IMR-90 (cell line): Measurements from ENCODE around the gene PPL. TPM values are rescaled to one million over a fixed set of nuclear protein-coding genes. Genes with fewer than 3 reads are reported as not detected.
A peak's percentile ranks its signal among the peaks of the same experiment; 100 is the strongest.

ENCODE experiments used
- ATAC-seq: fragments of 200-7000 bp; cut with Tn5 transposase; 2 replicates; pipeline ENCODE4 v1.9.1; 2020; ENCODE audit warnings: low read depth, mild to moderate bottlenecking, moderate library complexity
- BruUV-seq: library from RNA; stranded (reverse); fragments of 400-500 nt; replicated peaks from 2 replicates; lab custom pipeline; 2021; lab: Mats Ljungman, UMichigan
- CTCF ChIA-PET: fragments of 300-600 bp; formaldehyde crosslinking; extraction: SDS; loops from one replicate; lab custom pipeline; 2021; ENCODE audit warnings: antibody characterized with exemption; lab: Yijun Ruan, JAX
- POLR2A ChIA-PET: fragments of 300-600 bp; sonication (Branson Sonifier 250); formaldehyde crosslinking; loops from one replicate; lab custom pipeline; 2022; ENCODE audit warnings: antibody characterized with exemption; ENCODE audit not compliant: unreplicated experiment; lab: Charles Lee
- DNase-seq: peaks from one replicate; pipeline ENCODE4 v3.0.0; 2013
- H2AFZ ChIP-seq: replicated peaks from 2 replicates; pipeline ENCODE3; 2013; ENCODE audit warnings: low read length, mild to moderate bottlenecking; ENCODE audit not compliant: poor library complexity
- H2AK5ac ChIP-seq: 2 replicates; pipeline ENCODE4 v1.6.1; 2013; ENCODE audit warnings: low read depth, low read length, inconsistent platforms
- H2AK9ac ChIP-seq: replicated peaks from 2 replicates; pipeline ENCODE3; 2013; ENCODE audit warnings: mild to moderate bottlenecking, low read depth, low read length, moderate library complexity; ENCODE audit not compliant: poor library complexity
- H2BK120ac ChIP-seq: 2 replicates; pipeline ENCODE4 v1.6.1; 2013; ENCODE audit warnings: low read depth, low read length, inconsistent platforms
- H2BK15ac ChIP-seq: 3 replicates; pipeline ENCODE4 v1.6.1; 2013; ENCODE audit warnings: low read depth, low read length, inconsistent platforms
- H2BK20ac ChIP-seq: 2 replicates; pipeline ENCODE4 v1.6.1; 2013; ENCODE audit warnings: low read depth, mild to moderate bottlenecking, inconsistent platforms, low read length, moderate library complexity
- H2BK5ac ChIP-seq: 2 replicates; pipeline ENCODE4 v1.6.1; 2013; ENCODE audit warnings: mild to moderate bottlenecking, low read depth, low read length, inconsistent platforms; ENCODE audit not compliant: poor library complexity, severe bottlenecking
- H3K14ac ChIP-seq: replicated peaks from 2 replicates; pipeline ENCODE4 v1.6.1; 2013; ENCODE audit warnings: low read depth, low read length, inconsistent platforms
- H3K18ac ChIP-seq: 2 replicates; pipeline ENCODE4 v1.6.1; 2013; ENCODE audit warnings: low read depth, low read length, control low read depth
- H3K23ac ChIP-seq: 2 replicates; pipeline ENCODE4 v1.6.1; 2013; ENCODE audit warnings: low read depth, low read length, inconsistent platforms
- H3K27ac ChIP-seq: 2 replicates; pipeline ENCODE4 v1.5.1; 2013; ENCODE audit warnings: mild to moderate bottlenecking, control low read depth, low read length; ENCODE audit not compliant: insufficient read depth
- H3K27me3 ChIP-seq: 2 replicates; pipeline ENCODE4 v1.6.1; 2013; ENCODE audit warnings: low read length; ENCODE audit not compliant: control insufficient read depth, insufficient read depth
- H3K36me3 ChIP-seq: 2 replicates; pipeline ENCODE4 v1.6.1; 2013; ENCODE audit warnings: low read length, mixed read lengths; ENCODE audit not compliant: control insufficient read depth, insufficient read depth
- H3K4ac ChIP-seq: 2 replicates; pipeline ENCODE4 v1.6.1; 2013; ENCODE audit warnings: low read depth, low read length, inconsistent platforms
- H3K4me1 ChIP-seq: 2 replicates; pipeline ENCODE4 v1.6.1; 2013; ENCODE audit warnings: low read length, mixed read lengths; ENCODE audit not compliant: control insufficient read depth, insufficient read depth
- H3K4me2 ChIP-seq: 2 replicates; pipeline ENCODE4 v1.6.1; 2013; ENCODE audit warnings: low read depth, mild to moderate bottlenecking, control low read depth, low read length, moderate library complexity
- H3K4me3 ChIP-seq: 2 replicates; pipeline ENCODE4 v1.5.1; 2013; ENCODE audit warnings: low read depth, mild to moderate bottlenecking, control low read depth, low read length, moderate library complexity; ENCODE audit not compliant: insufficient read depth
- H3K56ac ChIP-seq: 2 replicates; pipeline ENCODE4 v1.6.1; 2013; ENCODE audit warnings: low read length, inconsistent platforms; ENCODE audit not compliant: insufficient read depth; ENCODE audit errors: extremely low read depth
- H3K79me1 ChIP-seq, 2 experiments: 2 replicates each; pipeline ENCODE4 v1.6.1; 2013; ENCODE audit warnings: low read length in 2 of 2, inconsistent platforms in 1 of 2, low read depth in 1 of 2
- H3K9ac ChIP-seq: 2 replicates; pipeline ENCODE4 v1.6.1; 2013; ENCODE audit warnings: low read depth, low read length, control low read depth
- H3K9me1 ChIP-seq: 2 replicates; pipeline ENCODE4 v1.6.1; 2013; ENCODE audit warnings: low read length, inconsistent platforms; ENCODE audit not compliant: insufficient read depth
- H3K9me3 ChIP-seq: 2 replicates; pipeline ENCODE4 v1.6.1; 2013; ENCODE audit warnings: low read length; ENCODE audit not compliant: control insufficient read depth, insufficient read depth
- H4K20me1 ChIP-seq: 2 replicates; pipeline ENCODE4 v1.6.1; 2013; ENCODE audit warnings: low read length, inconsistent platforms; ENCODE audit not compliant: insufficient read depth
- H4K5ac ChIP-seq: 2 replicates; pipeline ENCODE4 v1.6.1; 2013; ENCODE audit warnings: mild to moderate bottlenecking, low read depth, low read length, control low read depth
- H4K8ac ChIP-seq, 2 experiments: 2 replicates each; pipeline ENCODE4 v1.6.1; 2013; ENCODE audit warnings: low read depth in 2 of 2, low read length in 2 of 2, control low read depth in 1 of 2, inconsistent platforms in 1 of 2
- H4K91ac ChIP-seq: 2 replicates; pipeline ENCODE4 v1.6.1; 2013; ENCODE audit warnings: low read depth, low read length, inconsistent platforms; ENCODE audit not compliant: insufficient read depth
- BHLHE40 ChIP-seq: fragments of 150-350 bp; IDR thresholded peaks from 2 replicates; pipeline ENCODE4 v1.6.1; 2016; ENCODE audit warnings: mild to moderate bottlenecking, low read depth, low read length
- CHD1 ChIP-seq: IDR thresholded peaks from 2 replicates; pipeline ENCODE4 v1.6.1; 2012; ENCODE audit warnings: low read depth, low read length, improper control_type of control experiment
- FOS ChIP-seq: fragments of 150-350 bp; IDR thresholded peaks from 2 replicates; pipeline ENCODE4 v1.6.1; 2016; ENCODE audit warnings: low read depth, low read length
- MAFK ChIP-seq: IDR thresholded peaks from 2 replicates; pipeline ENCODE4 v1.6.1; 2012; ENCODE audit warnings: low read depth, low read length, improper control_type of control experiment
- MAZ ChIP-seq: IDR thresholded peaks from 2 replicates; pipeline ENCODE4 v1.6.1; 2012; ENCODE audit warnings: low read depth, mild to moderate bottlenecking, low read length, improper control_type of control experiment, moderate library complexity, borderline replicate concordance
- MXI1 ChIP-seq: IDR thresholded peaks from 2 replicates; pipeline ENCODE4 v1.6.1; 2012; ENCODE audit warnings: low read depth, mild to moderate bottlenecking, low read length, moderate library complexity, borderline replicate concordance
- NFE2L2 ChIP-seq: fragments of 150-350 bp; IDR thresholded peaks from 2 replicates; pipeline ENCODE4 v1.6.1; 2016; ENCODE audit warnings: low read depth, mild to moderate bottlenecking, low read length
- POLR2A ChIP-seq: IDR thresholded peaks from 2 replicates; pipeline ENCODE4 v1.6.1; 2012; ENCODE audit warnings: mild to moderate bottlenecking, low read depth, low read length
- RAD21 ChIP-seq: IDR thresholded peaks from 2 replicates; pipeline ENCODE4 v1.6.1; 2012; ENCODE audit warnings: low read length, improper control_type of control experiment
- RFX5 ChIP-seq: IDR thresholded peaks from 2 replicates; pipeline ENCODE4 v1.8.0; 2012; ENCODE audit warnings: low read depth, mild to moderate bottlenecking, low read length, moderate library complexity
- SMC3 ChIP-seq: fragments of 150-350 bp; IDR thresholded peaks from 2 replicates; pipeline ENCODE4 v1.6.1; 2016; ENCODE audit warnings: low read depth, mild to moderate bottlenecking, antibody characterized with exemption, low read length, moderate library complexity
- WGBS, 2 experiments: methylation state at CpG; one replicate each; pipeline versions ENCODE4 v1.1.5 to v1.1.7; 2013; ENCODE audit warnings: missing lambda C conversion rate in 2 of 2; ENCODE audit not compliant: insufficient read length in 1 of 2; ENCODE audit errors: extremely low coverage in 2 of 2; 5-methylcytosine and 5-hydroxymethylcytosine counted together
- dilution Hi-C: fragments of 300-500 bp; cut with HindIII; formaldehyde crosslinking; loops from one replicate; pipeline ENCODE4 v1.14.3; 2018; ENCODE audit warnings: low sequenced_read_pairs; ENCODE audit not compliant: unreplicated experiment
- in situ Hi-C: fragments of 300-500 bp; cut with MboI; formaldehyde crosslinking; loops from 3 replicates; pipeline ENCODE4 v1.14.3; 2019; ENCODE audit warnings: low sequenced_read_pairs, inconsistent platforms, mixed read lengths
- intact Hi-C: fragments of 100-400 bp; cut with micrococcal nuclease; formaldehyde crosslinking; loops from 2 replicates; pipeline ENCODE4 v1.10.0; 2022
- polyA plus RNA-seq, 3 experiments: library from polyadenylated mRNA; depleted of rRNA; stranded (reverse); fragments of >200 nt; gene quantifications; 2 replicates each; pipeline ENCODE4 v1.2.3, GENCODE V29; 2012; ENCODE audit warnings: low replicate concordance in 1 of 3
- total RNA-seq: library from RNA; depleted of rRNA; stranded (reverse); fragments of >200 nt; gene quantifications from 2 replicates; pipeline ENCODE4 v1.2.3, GENCODE V29; 2012
- TF ChIP-seq, protein P1 (sequence below): fragments of 150-350 bp; IDR thresholded peaks from 2 replicates; pipeline ENCODE4 v1.6.1; 2016; ENCODE audit warnings: low read depth, mild to moderate bottlenecking, low read length, moderate library complexity, borderline replicate concordance
- TF ChIP-seq, protein P2 (sequence below): fragments of 150-350 bp; IDR thresholded peaks from 2 replicates; pipeline ENCODE4 v1.6.1; 2017; ENCODE audit warnings: mild to moderate bottlenecking, antibody characterized with exemption, low read length, low read depth

PPL gene
- total and polyA plus RNA-seq, 2 of the 4 experiments (the other 2 are of a cell fraction): 0.34 to 0.36 TPM

DNA sequence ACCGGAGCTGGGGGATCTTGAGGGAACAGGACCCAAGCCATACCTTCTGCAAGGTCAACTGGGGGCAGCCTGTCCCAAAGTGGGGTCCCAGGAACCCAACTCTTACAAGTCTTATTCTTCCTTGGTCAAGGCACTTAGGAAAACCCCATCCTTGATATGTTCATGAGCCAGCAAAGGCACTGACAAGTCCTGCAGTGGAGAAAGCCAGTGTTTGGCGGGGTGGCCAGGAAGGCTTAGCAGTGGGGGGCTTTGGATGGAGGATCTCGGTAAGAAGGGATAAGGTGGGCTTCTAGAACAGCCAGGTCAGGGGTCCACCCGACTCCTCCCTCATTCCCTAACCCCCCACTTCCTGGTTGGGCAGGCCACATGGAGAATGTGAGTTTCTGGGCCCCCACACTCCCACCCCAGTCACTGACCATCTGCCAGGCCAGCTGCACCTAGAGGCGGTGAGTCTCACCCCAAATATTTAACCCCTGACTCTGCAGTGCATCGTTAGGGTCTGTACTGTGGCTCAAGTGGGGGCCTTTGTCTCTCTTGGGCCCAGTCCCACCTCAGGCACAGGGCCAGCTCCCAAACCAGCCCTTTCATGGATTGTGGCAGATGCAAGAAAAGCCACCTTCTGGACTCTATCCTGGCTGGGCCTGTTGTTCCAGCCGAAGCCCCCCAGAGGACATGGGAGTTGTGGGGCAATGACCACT, 22.3 kb downstream of the PPL start:
- DNase-seq: no peak
- Histone ChIP-seq H3K36me3 (no peaks in the 10 kb centered on the region), H3K56ac (no peak overlapping the region), H3K9ac (no peak overlapping the region), H3K23ac (no peak overlapping the region), H3K4ac (no peak overlapping the region), H2BK20ac (no peak overlapping the region), H4K20me1 (0 out of 2 replicates have a peak, but pooled peaks cover 4% of the 10 kb centered on the region), H3K9me3 (no peaks in the 10 kb centered on the region), H2AK9ac (peak overlapping the region; percentile 70), H3K4me3 (no peak overlapping the region), H3K4me1 (peaks cover 12% of the 10 kb centered on the region), H3K79me1 (no peaks in the 10 kb centered on the region), H2AFZ (peak overlapping the region; percentile 56), H3K9me1 (no peaks in the 10 kb centered on the region), H2BK120ac (no peak overlapping the region), H3K27ac (no peak overlapping the region), H2AK5ac (no peak overlapping the region), H3K18ac (no peak overlapping the region), H2BK15ac (no peak overlapping the region), H3K14ac (no peak overlapping the region), H3K4me2 (no peak overlapping the region), H2BK5ac (peak overlapping the region; percentile 25), H4K8ac (no peak overlapping the region), H4K5ac (no peak overlapping the region), H3K27me3 (peaks cover 5% of the 10 kb centered on the region; the same call in 1 of the 2 replicates), H4K91ac (no peak overlapping the region)
- ChIA-PET POLR2A (no interaction called here), CTCF (interaction anchor here (0.9 kb wide), 1 partner anchor 24 kb away, joined by 3 read pairs; no protein-coding TSS in a partner anchor)
- BruUV-seq: no TSS peak
- no peak for TF ChIP-seq RFX5
- TF ChIP-seq MAZ: no peak
- no peak for TF ChIP-seq NFE2L2
- TF ChIP-seq, protein P1, sequence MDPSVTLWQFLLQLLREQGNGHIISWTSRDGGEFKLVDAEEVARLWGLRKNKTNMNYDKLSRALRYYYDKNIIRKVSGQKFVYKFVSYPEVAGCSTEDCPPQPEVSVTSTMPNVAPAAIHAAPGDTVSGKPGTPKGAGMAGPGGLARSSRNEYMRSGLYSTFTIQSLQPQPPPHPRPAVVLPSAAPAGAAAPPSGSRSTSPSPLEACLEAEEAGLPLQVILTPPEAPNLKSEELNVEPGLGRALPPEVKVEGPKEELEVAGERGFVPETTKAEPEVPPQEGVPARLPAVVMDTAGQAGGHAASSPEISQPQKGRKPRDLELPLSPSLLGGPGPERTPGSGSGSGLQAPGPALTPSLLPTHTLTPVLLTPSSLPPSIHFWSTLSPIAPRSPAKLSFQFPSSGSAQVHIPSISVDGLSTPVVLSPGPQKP: no peak
- TF ChIP-seq CHD1: no peak
- TF ChIP-seq FOS: no peak
- TF ChIP-seq MAFK: no peak
- TF ChIP-seq, protein P2, sequence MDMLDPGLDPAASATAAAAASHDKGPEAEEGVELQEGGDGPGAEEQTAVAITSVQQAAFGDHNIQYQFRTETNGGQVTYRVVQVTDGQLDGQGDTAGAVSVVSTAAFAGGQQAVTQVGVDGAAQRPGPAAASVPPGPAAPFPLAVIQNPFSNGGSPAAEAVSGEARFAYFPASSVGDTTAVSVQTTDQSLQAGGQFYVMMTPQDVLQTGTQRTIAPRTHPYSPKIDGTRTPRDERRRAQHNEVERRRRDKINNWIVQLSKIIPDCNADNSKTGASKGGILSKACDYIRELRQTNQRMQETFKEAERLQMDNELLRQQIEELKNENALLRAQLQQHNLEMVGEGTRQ: no peak
- TF ChIP-seq MXI1: no peak
- TF ChIP-seq POLR2A: no peak
- TF ChIP-seq RAD21: no peak
- no peak for TF ChIP-seq BHLHE40
- no peak for TF ChIP-seq SMC3
- dilution Hi-C loops (no loop called here), intact Hi-C loops (no loop called here), in situ Hi-C loops (no loop called here)
- WGBS, 2 experiments: 89% methylated on average over 1 of the region's 7 CpGs; no CpG with 5 or more reads in 1 of the 2 experiments
- ATAC-seq: no peak
